Kidney epithelial cell (primary cell): ENCODE results near the gene SKIC8. TPM values are rescaled to one million over a fixed set of nuclear protein-coding genes. Genes with fewer than 3 reads are reported as not detected.

Experiments used
- DNase-seq: peaks from one replicate; pipeline ENCODE4 v3.0.0-alpha.2; 2010; ENCODE audit warnings: low read depth
- H3K27me3 ChIP-seq: 2 replicates; pipeline ENCODE4 v1.6.0; 2011; ENCODE audit warnings: low read length; ENCODE audit not compliant: control insufficient read depth, insufficient read depth
- H3K36me3 ChIP-seq: 2 replicates; pipeline ENCODE4 v1.5.1; 2011; ENCODE audit warnings: low read length; ENCODE audit not compliant: control insufficient read depth, insufficient read depth
- H3K4me3 ChIP-seq: 2 replicates; pipeline ENCODE4 v1.5.1; 2011; ENCODE audit warnings: low read depth, mild to moderate bottlenecking, control low read depth, low read length
- total RNA-seq: library from RNA; depleted of rRNA; stranded (reverse); fragments of >200 nt; gene quantifications from 2 replicates; pipeline ENCODE4 v1.2.3, GENCODE V29; 2015
- TF ChIP-seq, protein P1 (sequence below): IDR thresholded peaks from 2 replicates; pipeline ENCODE4 v1.5.1; 2011; ENCODE audit warnings: mild to moderate bottlenecking, moderate library complexity, low read length, control low read depth, inconsistent platforms; ENCODE audit not compliant: insufficient read depth, poor library complexity, severe bottlenecking

SKIC8 gene
- total RNA-seq, 1 donor from 2014 or later, result 51.1 TPM

DNA sequence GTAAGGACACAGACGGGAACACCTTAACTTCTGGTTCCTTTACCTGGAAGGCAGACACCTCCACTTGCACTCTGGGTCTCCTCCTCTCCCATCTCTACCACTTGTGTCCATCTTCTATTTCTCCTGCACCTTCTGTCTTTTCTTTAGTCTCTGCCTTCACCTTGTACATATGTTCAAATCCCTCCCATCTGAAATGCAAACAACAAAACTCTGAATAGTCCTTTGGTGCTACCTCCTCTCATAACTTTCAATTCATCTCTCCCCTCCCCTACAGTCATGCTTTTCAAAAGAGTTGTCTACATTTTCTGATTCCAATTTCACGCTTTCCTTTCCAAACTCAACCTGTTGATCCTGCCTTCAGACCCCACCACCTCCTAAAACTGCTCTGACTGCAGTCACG is 35.4 kb upstream of the SKIC8 start:
- H3K27me3 ChIP-seq, result peaks cover 33% of the 10 kb centered on the region
- TF ChIP-seq, protein P1, sequence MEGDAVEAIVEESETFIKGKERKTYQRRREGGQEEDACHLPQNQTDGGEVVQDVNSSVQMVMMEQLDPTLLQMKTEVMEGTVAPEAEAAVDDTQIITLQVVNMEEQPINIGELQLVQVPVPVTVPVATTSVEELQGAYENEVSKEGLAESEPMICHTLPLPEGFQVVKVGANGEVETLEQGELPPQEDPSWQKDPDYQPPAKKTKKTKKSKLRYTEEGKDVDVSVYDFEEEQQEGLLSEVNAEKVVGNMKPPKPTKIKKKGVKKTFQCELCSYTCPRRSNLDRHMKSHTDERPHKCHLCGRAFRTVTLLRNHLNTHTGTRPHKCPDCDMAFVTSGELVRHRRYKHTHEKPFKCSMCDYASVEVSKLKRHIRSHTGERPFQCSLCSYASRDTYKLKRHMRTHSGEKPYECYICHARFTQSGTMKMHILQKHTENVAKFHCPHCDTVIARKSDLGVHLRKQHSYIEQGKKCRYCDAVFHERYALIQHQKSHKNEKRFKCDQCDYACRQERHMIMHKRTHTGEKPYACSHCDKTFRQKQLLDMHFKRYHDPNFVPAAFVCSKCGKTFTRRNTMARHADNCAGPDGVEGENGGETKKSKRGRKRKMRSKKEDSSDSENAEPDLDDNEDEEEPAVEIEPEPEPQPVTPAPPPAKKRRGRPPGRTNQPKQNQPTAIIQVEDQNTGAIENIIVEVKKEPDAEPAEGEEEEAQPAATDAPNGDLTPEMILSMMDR, result no peak
- H3K36me3 ChIP-seq, result no peaks in the 10 kb centered on the region
- H3K4me3 ChIP-seq, result no peak overlapping the region
- DNase-seq, result no peak

DNA sequence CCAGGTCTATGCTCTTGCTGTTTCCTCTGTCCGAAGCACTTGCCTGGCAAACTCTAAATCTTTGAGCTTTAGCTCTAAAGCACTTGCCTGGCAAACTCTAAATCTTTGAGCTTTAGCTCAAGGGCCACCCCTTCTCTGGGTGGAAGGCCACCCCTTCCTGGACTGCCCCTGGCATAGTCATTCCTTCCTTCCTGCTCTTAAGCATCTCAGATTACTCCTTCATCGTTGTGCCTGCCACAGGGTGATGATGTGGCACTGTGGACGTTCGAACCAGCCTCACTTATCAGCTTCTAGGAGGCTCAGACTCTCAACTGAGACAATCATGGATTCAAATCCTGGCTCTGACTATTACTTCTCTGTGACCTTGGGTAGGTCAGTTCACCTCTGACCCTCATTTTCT is 30.2 kb upstream of the SKIC8 start:
- DNase-seq, result no peak

DNA sequence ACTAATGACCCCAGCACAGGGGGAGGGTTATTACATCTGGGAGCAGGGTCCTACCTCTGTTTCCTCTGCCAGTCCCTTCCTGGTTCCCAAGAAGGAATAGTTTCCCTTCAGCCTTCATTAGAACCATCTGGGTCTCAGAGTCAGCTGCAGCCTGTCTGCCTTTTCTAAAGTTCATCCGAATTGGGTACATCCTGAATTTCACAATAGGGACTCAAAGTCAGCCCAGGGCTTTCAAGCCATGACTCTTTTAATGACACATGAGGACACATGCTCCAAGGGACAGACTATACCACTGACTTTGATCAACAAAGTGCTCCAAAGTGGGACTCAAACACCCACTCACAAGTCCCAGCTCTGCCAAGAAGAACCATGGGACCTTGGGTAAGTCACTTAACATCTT is 28.1 kb upstream of the SKIC8 start:
- TF ChIP-seq, protein P1, result no peak
- DNase-seq, result no peak
- Histone ChIP-seq H3K36me3 (no peaks in the 10 kb centered on the region), H3K27me3 (peaks cover 6% of the 10 kb centered on the region), H3K4me3 (no peak overlapping the region)

More for the DNA sequence above, 30.2 kb upstream of the SKIC8 start:
- Histone ChIP-seq H3K4me3 (no peak overlapping the region), H3K36me3 (no peaks in the 10 kb centered on the region), H3K27me3 (peaks cover 6% of the 10 kb centered on the region)
- TF ChIP-seq, protein P1, result no peak

DNA sequence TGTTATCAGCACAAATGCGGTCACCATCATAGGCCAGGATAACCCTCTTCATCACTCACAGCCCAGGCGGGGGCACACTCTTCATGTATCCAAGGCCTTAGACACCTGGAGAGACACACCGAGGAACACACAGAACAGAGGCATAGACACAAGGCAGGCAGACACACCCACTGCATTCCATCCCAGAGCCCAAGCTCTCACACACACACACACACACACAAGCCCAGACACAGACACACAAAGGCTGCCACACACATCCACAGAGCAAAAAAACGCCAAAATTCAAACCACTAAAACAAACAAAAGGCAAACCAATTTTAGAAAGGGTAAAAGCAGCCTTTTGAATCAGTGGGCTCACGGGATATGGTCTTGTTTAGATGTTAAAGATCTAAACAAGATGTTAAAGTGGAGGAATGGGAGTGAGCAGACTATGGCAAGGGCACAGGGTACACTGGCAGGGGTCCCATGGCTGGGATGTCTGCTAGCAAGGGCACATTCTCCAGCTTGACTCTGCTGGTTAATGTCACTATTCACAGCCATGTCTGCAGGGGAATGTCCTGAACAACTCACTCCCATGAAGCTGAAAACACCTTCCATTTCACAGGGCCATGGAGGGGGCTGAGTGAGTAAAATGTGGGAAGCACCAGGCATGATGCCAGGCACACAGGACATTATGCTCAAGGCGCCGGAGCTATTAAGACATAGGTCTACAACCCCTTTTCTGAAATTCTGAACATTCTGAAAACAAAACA is 25.9 kb upstream of the SKIC8 start:
- TF ChIP-seq, protein P1, result no peak
- peaks cover 3% of the 10 kb centered on the region for H3K27me3 ChIP-seq
- H3K36me3 ChIP-seq, result no peaks in the 10 kb centered on the region
- H3K4me3 ChIP-seq, result no peak overlapping the region
- no peak for DNase-seq

DNA sequence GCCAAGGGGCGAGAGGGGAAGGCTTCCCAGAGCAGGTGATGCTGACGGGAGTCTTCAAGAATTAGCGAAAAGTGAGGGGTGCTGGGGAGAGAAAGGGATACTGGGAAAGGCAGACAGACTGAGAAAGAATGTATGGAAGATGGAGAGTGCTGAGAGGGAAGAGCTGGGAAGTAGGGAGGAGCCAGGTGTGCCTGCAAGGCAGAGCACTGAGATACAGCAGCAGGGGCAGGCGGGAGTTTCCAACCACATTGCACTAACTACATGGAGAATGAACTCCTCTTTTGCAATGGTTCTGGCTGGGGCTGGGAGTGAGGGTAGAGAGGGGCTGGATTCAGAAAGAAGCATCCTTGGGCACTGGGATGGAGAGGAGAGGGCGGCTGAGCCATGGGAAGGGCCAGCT is 24.7 kb upstream of the SKIC8 start:
- TF ChIP-seq, protein P1, result no peak
- H3K4me3 ChIP-seq, result no peak overlapping the region
- no peak for DNase-seq
- H3K27me3 ChIP-seq, result no peaks in the 10 kb centered on the region
- H3K36me3 ChIP-seq, result no peaks in the 10 kb centered on the region

DNA sequence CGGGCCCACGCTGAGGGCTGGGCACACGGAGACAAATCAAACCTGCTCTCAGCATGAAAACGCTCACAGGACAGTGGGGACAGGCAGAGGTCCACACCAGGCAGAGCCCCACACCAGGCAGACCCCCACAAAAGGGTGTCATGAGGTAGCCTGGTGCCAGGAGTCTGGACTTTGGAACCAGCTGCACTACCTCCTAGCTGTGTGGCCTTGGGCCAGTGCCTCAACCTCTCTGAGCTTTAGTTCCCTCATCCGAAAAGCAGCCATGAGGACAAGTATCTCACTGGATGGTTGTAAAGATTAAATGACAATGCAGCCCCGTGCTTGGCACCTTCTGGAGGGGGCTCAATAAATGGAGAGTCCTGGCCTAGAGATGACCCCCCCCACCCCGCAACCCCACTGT is 24.3 kb upstream of the SKIC8 start:
- Histone ChIP-seq H3K27me3 (no peaks in the 10 kb centered on the region), H3K36me3 (no peaks in the 10 kb centered on the region), H3K4me3 (no peak overlapping the region)
- DNase-seq, result no peak
- TF ChIP-seq, protein P1, result no peak
